Loucy (cell line): ENCODE data around the gene TM9SF4.
A peak's percentile ranks its signal among the peaks of the same experiment; 100 is the strongest.

ENCODE experiments used
- H2AFZ ChIP-seq: fragments of 200-600 bp; sonication (generic); 2 replicates; pipeline ENCODE4 v1.6.0; 2016; ENCODE audit warnings: antibody characterized with exemption, mild to moderate bottlenecking, low read length, moderate library complexity
- H3F3A ChIP-seq: fragments of 200-600 bp; 2 replicates; pipeline ENCODE4 v1.6.0; 2016; ENCODE audit warnings: antibody characterized with exemption, low read depth, mild to moderate bottlenecking
- H3K27me3 ChIP-seq: fragments of 200-600 bp; sonication (generic); 2 replicates; pipeline ENCODE4 v1.6.1; 2014; ENCODE audit warnings: low read length, mild to moderate bottlenecking; ENCODE audit not compliant: insufficient read depth, poor library complexity, severe bottlenecking
- H3K36me3 ChIP-seq: fragments of 200-600 bp; sonication (generic); 2 replicates; pipeline ENCODE4 v1.6.1; 2016; ENCODE audit warnings: low read length; ENCODE audit not compliant: insufficient read depth
- H3K4me1 ChIP-seq: fragments of 200-600 bp; sonication (generic); 2 replicates; pipeline ENCODE4 v1.5.1; 2014; ENCODE audit warnings: low read length, mild to moderate bottlenecking; ENCODE audit not compliant: insufficient read depth, poor library complexity, severe bottlenecking
- H3K4me2 ChIP-seq: fragments of 200-600 bp; sonication (generic); 2 replicates; pipeline ENCODE4 v1.6.0; 2014; ENCODE audit warnings: antibody characterized with exemption, low read length, low read depth, mild to moderate bottlenecking; ENCODE audit not compliant: poor library complexity, severe bottlenecking
- H3K4me3 ChIP-seq: fragments of 200-600 bp; sonication (generic); 2 replicates; pipeline ENCODE4 v1.5.1; 2014; ENCODE audit warnings: low read length, mild to moderate bottlenecking, mixed read lengths; ENCODE audit not compliant: poor library complexity, severe bottlenecking
- H3K79me2 ChIP-seq: fragments of 200-600 bp; sonication (generic); 2 replicates; pipeline ENCODE4 v1.6.1; 2014; ENCODE audit warnings: low read length; ENCODE audit not compliant: insufficient read depth
- H3K9ac ChIP-seq: fragments of 200-600 bp; sonication (generic); 2 replicates; pipeline ENCODE4 v1.6.0; 2014; ENCODE audit warnings: mild to moderate bottlenecking, low read depth, low read length, moderate library complexity; ENCODE audit not compliant: poor library complexity, severe bottlenecking
- H3K9me2 ChIP-seq: fragments of 200-600 bp; sonication (generic); replicated peaks from 2 replicates; pipeline ENCODE4 v1.6.1; 2016; ENCODE audit warnings: low read depth, low read length, mixed read lengths
- H3K9me3 ChIP-seq: fragments of 200-600 bp; sonication (generic); 2 replicates; pipeline ENCODE4 v1.6.1; 2014; ENCODE audit warnings: mild to moderate bottlenecking, antibody characterized with exemption, low read length, low read depth; ENCODE audit not compliant: insufficient read depth
- H4K20me1 ChIP-seq: fragments of 200-600 bp; sonication (generic); 2 replicates; pipeline ENCODE4 v1.6.0; 2014; ENCODE audit warnings: antibody characterized with exemption, low read length, mild to moderate bottlenecking; ENCODE audit not compliant: insufficient read depth, poor library complexity, severe bottlenecking
- CTCF ChIP-seq: fragments of 200-600 bp; sonication (generic); conservative IDR thresholded peaks from 2 replicates; pipeline ENCODE4 v1.5.1; 2014; ENCODE audit warnings: mild to moderate bottlenecking, antibody characterized with exemption, low read length
- EZH2phosphoT487 ChIP-seq: fragments of 200-600 bp; IDR thresholded peaks from 2 replicates; pipeline ENCODE4 v1.6.1; 2018; ENCODE audit warnings: antibody characterized with exemption, mild to moderate bottlenecking, moderate library complexity, borderline replicate concordance

The TM9SF4 gene

GRCh38 chr20:32069711-32070110, 39.8 kb upstream of the TM9SF4 start:
- H3K9me2 ChIP-seq: no peaks in the 10 kb centered on the region
- H3K4me2 ChIP-seq: no peak overlapping the region
- no peak overlapping the region for H3K9ac ChIP-seq
- no peak overlapping the region for H3K4me3 ChIP-seq
- no peaks in the 10 kb centered on the region for H3K4me1 ChIP-seq
- H3K36me3 ChIP-seq: no peaks in the 10 kb centered on the region
- H3K9me3 ChIP-seq: no peaks in the 10 kb centered on the region
- peak overlapping the region; percentile 24; the same call in 1 of the 2 replicates for H2AFZ ChIP-seq
- no peak for TF ChIP-seq EZH2phosphoT487
- TF ChIP-seq CTCF: no peak
- no peaks in the 10 kb centered on the region for H4K20me1 ChIP-seq
- H3F3A ChIP-seq: no peaks in the 10 kb centered on the region
- no peaks in the 10 kb centered on the region for H3K27me3 ChIP-seq
- H3K79me2 ChIP-seq: no peaks in the 10 kb centered on the region

- no peaks in the 10 kb centered on the region for H3K36me3 ChIP-seq
- H3K4me3 ChIP-seq: no peak overlapping the region
- H3K79me2 ChIP-seq: no peaks in the 10 kb centered on the region
- no peaks in the 10 kb centered on the region for H4K20me1 ChIP-seq
- H3K9me3 ChIP-seq: no peaks in the 10 kb centered on the region
- no peaks in the 10 kb centered on the region for H3F3A ChIP-seq
- TF ChIP-seq EZH2phosphoT487 (no peak), CTCF (no peak)
- no peaks in the 10 kb centered on the region for H3K27me3 ChIP-seq
- no peak overlapping the region for H3K4me2 ChIP-seq
- no peak overlapping the region for H3K9ac ChIP-seq
- H3K9me2 ChIP-seq: no peaks in the 10 kb centered on the region
- no peaks in the 10 kb centered on the region for H3K4me1 ChIP-seq
- peak overlapping the region; percentile 41; the same call in 1 of the 2 replicates for H2AFZ ChIP-seq
Observed at GRCh38 chr20:32070282-32070681, 39.2 kb upstream of the TM9SF4 start.

- Histone ChIP-seq H3K27me3 (no peaks in the 10 kb centered on the region), H3K4me1 (no peaks in the 10 kb centered on the region), H3K79me2 (no peaks in the 10 kb centered on the region), H3K4me3 (no peak overlapping the region), H3K9me3 (no peaks in the 10 kb centered on the region), H2AFZ (0 out of 2 replicates have a peak overlapping the region, but pooled peaks have one; percentile 41), H3K9ac (no peak overlapping the region), H3K9me2 (no peaks in the 10 kb centered on the region), H4K20me1 (no peaks in the 10 kb centered on the region), H3F3A (no peaks in the 10 kb centered on the region), H3K4me2 (no peak overlapping the region), H3K36me3 (no peaks in the 10 kb centered on the region)
- TF ChIP-seq EZH2phosphoT487 (no peak), CTCF (no peak)
Observed at GRCh38 chr20:32070690-32071213, 38.8 kb upstream of the TM9SF4 start.
